ENCODE results near the gene PLCB4.

Gene PLCB4

GRCh38 chr20:9360431-9360830, 291.5 kb downstream of the PLCB4 start:
- no peak for TF ChIP-seq CTCF (IDR thresholded peaks at IDR 0.05; ENCODE audit: low read depth, low read length)
- no peak for DNase-seq (ENCODE audit: extremely low read depth, low read depth)

- no peak for DNase-seq (ENCODE audit: extremely low read depth, low read depth)
- no peak for TF ChIP-seq CTCF (IDR thresholded peaks at IDR 0.05; ENCODE audit: low read depth, low read length)
Measured at GRCh38 chr20:9363673-9364072, 294.8 kb downstream of the PLCB4 start.

GRCh38 chr20:9367328-9367727, 298.4 kb downstream of the PLCB4 start:
- TF ChIP-seq CTCF (IDR thresholded peaks at IDR 0.05; ENCODE audit: low read depth, low read length), result no peak
- DNase-seq (ENCODE audit: extremely low read depth, low read depth), result no peak

GRCh38 chr20:9367746-9368145, 298.9 kb downstream of the PLCB4 start:
- DNase-seq (ENCODE audit: extremely low read depth, low read depth), result no peak
- no peak for TF ChIP-seq CTCF (IDR thresholded peaks at IDR 0.05; ENCODE audit: low read depth, low read length)

- no peak for TF ChIP-seq CTCF (IDR thresholded peaks at IDR 0.05; ENCODE audit: low read depth, low read length)
- no peak for DNase-seq (ENCODE audit: extremely low read depth, low read depth)
Measured at GRCh38 chr20:9368893-9369292, 300.0 kb downstream of the PLCB4 start.

GRCh38 chr20:9369557-9369956, 300.7 kb downstream of the PLCB4 start:
- DNase-seq (ENCODE audit: extremely low read depth, low read depth), result no peak

GRCh38 chr20:9374072-9374471, 305.2 kb downstream of the PLCB4 start:
- no peak for DNase-seq (ENCODE audit: extremely low read depth, low read depth)
- no peak for TF ChIP-seq CTCF (IDR thresholded peaks at IDR 0.05; ENCODE audit: low read depth, low read length)

More at GRCh38 chr20:9369557-9369956, 300.7 kb downstream of the PLCB4 start:
- no peak for TF ChIP-seq CTCF (IDR thresholded peaks at IDR 0.05; ENCODE audit: low read depth, low read length)
